Left renal pelvis (tissue), 4 donors: Measurements from ENCODE around the gene IGF2R. TPM values are rescaled to one million over a fixed set of nuclear protein-coding genes. Genes with fewer than 3 reads are reported as not detected.

Source experiments
- DNase-seq, 4 donors: peaks; one replicate each; pipeline ENCODE4 v3.0.0-alpha.2; 2013; ENCODE audit warnings: low read depth in 4 of 4, low spot score in 3 of 4
- polyA plus RNA-seq, 4 donors: library from polyadenylated mRNA; unstranded; fragments of 120-200 nt; gene quantifications; one replicate each; pipeline ENCODE4 v1.2.1, GENCODE V29; 2013; ENCODE audit not compliant: insufficient read length in 4 of 4

The IGF2R gene
- polyA plus RNA-seq, 4 donors, result 44.9 to 61.0 (median 57.2) TPM

- DNase-seq, result no peak
Observed at GRCh38 chr6:160160450-160160849, 191.6 kb downstream of the IGF2R start.

Other genes starting within 250 kb of the IGF2R start
- 100 to 1,000 TPM; 127 to 148 (median 130) TPM for gene WTAP, start 241.6 kb upstream of the IGF2R start, polyA plus RNA-seq
- 10 to 100 TPM; 33.7 to 56.3 (median 44.9) TPM for gene ACAT2, start 207.0 kb upstream of the IGF2R start, polyA plus RNA-seq
- gene TCP1, start 179.5 kb upstream of the IGF2R start, polyA plus RNA-seq, result 100 to 1,000 TPM; 241 to 293 (median 273) TPM
- gene MRPL18, start 178.6 kb upstream of the IGF2R start, polyA plus RNA-seq, result 10 to 100 TPM; 52.7 to 69.0 (median 62.1) TPM
- 1 to 10 TPM in 1 of 4 donors, under 1 TPM in 3; 0.12 to 1.7 (median 0.30) TPM for gene PNLDC1, start 168.8 kb upstream of the IGF2R start, polyA plus RNA-seq
- under 1 TPM in 3 of 4 donors, not detected in 1; 0.04 to 0.08 (median 0.05) TPM for gene MAS1, start 78.1 kb upstream of the IGF2R start, polyA plus RNA-seq
- under 1 TPM; 0.10 to 0.53 (median 0.21) TPM for gene SLC22A1, start 152.7 kb downstream of the IGF2R start, polyA plus RNA-seq